EH (cell line): ENCODE measurements around the gene GTF2H2.
"Not testable (repeated sequence)": the region's sequence is repeated elsewhere in the genome, so short reads cannot be mapped to it uniquely, and the experiment has no call there.

Experiments used
- DNase-seq: peaks from one replicate; pipeline ENCODE4 v3.0.0-alpha.2; 2015; ENCODE audit warnings: low read depth

Gene GTF2H2

GRCh38 chr5:71011194-71011792, 56.2 kb downstream of the GTF2H2 start:
- DNase-seq, result no peak

DNA sequence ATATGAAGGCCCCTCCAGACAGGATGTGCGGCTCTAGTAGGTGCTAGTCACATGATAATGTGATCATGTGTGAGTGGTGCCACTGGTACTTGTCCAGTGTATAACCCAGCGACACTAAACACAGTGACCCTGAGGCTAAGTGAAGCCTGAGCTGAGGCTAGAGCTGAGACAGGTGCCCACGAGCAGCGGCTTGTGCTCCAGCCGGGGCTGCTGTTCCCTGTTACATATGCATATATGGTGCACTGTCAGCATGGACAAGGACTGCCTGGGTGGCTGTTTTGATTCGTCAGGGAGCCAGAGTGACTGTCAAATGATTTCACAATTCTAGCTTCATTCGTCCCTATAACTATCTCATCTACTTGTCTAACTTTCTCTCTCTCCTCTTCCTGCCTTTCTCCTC, 60.5 kb downstream of the GTF2H2 start:
- not testable (repeated sequence) for DNase-seq
